Transverse colon (tissue), 4 donors: ENCODE measurements around the gene OCA2. TPM values are rescaled to one million over a fixed set of nuclear protein-coding genes. Genes with fewer than 3 reads are reported as not detected.

Experiments used
- DNase-seq: peaks from one replicate; pipeline ENCODE4 v3.0.0-alpha.2; 2019
- H3K27ac ChIP-seq, 4 donors: fragments of 200-600 bp; sonication (generic); 2 replicates each; pipeline ENCODE4 v1.5.1; 2016 to 2018; ENCODE audit warnings: inconsistent platforms in 4 of 4
- H3K27me3 ChIP-seq: fragments of 200-600 bp; sonication (generic); 2 replicates; pipeline ENCODE4 v1.5.1; 2017; ENCODE audit warnings: inconsistent platforms
- H3K36me3 ChIP-seq, 4 donors: fragments of 200-600 bp; sonication (generic); 2 replicates each; pipeline ENCODE4 v1.5.1; 2017 to 2019; ENCODE audit warnings: inconsistent platforms in 4 of 4
- H3K4me1 ChIP-seq, 4 donors: fragments of 200-600 bp; sonication (generic); 2 replicates each; pipeline ENCODE4 v1.5.1; 2017 to 2020; ENCODE audit warnings: inconsistent platforms in 4 of 4
- H3K4me3 ChIP-seq, 4 donors: fragments of 200-600 bp; sonication (generic); 1 replicate in 1 of 4; 2 replicates in 3 of 4; pipeline versions ENCODE4 v1.5.1 to v1.6.1; 2017 to 2019; ENCODE audit warnings: inconsistent platforms in 4 of 4
- H3K9me3 ChIP-seq, 2 donors: fragments of 200-600 bp; sonication (generic); 2 replicates each; pipeline ENCODE4 v1.5.1; 2017 to 2019; ENCODE audit warnings: inconsistent platforms in 2 of 2
- EP300 ChIP-seq: sonication (generic); formaldehyde crosslinking; IDR thresholded peaks from one replicate; pipeline ENCODE4 v1.6.1; 2017; ENCODE audit warnings: antibody characterized with exemption, low read depth
- POLR2A ChIP-seq: fragments of 450-650 bp; IDR thresholded peaks from one replicate; pipeline ENCODE4 v1.6.1; 2016; ENCODE audit warnings: antibody characterized with exemption, mild to moderate bottlenecking, moderate library complexity
- POLR2AphosphoS5 ChIP-seq, 3 donors: sonication (generic); formaldehyde crosslinking; IDR thresholded peaks; one replicate each; pipeline ENCODE4 v1.6.1; 2016; ENCODE audit warnings: antibody characterized with exemption in 3 of 3
- WGBS, 2 donors: methylation state at CpG; one replicate each; pipeline ENCODE4 v1.1.5; 2018; ENCODE audit warnings: low coverage in 1 of 2; 5-methylcytosine and 5-hydroxymethylcytosine counted together
- in situ Hi-C, 4 donors: fragments of 200-750 bp; cut with MboI; loops; one replicate each; pipeline versions ENCODE4 v1.15.0 to v1.15.1; 2017; ENCODE audit warnings: low sequenced_read_pairs in 3 of 4, low pct_ligation_motif_present in 1 of 4, low pct_unique_long_range_greater_than_20kb in 1 of 4
- intact Hi-C: fragments of 100-400 bp; cut with DNase I; formaldehyde crosslinking; loops from one replicate; pipeline ENCODE4 v1.15.1; 2023; ENCODE audit warnings: low total_unique reads
- total RNA-seq, 4 donors: library from RNA; depleted of rRNA; stranded (reverse); fragments of >200 nt; gene quantifications; one replicate each; pipeline ENCODE4 v1.1.0, GENCODE V29; 2016
- TF ChIP-seq, protein P1 (sequence below), 5 experiments: fragments of 200-600 bp in 3 of 5; fragments of 450-650 bp in 2 of 5; sonication (generic) in 3 of 5; IDR thresholded peaks; 1 replicate in 2 of 5; 2 replicates in 3 of 5; pipeline ENCODE4 v1.5.1; 2016 to 2017; ENCODE audit warnings: antibody characterized with exemption in 5 of 5, inconsistent platforms in 3 of 5, mild to moderate bottlenecking in 2 of 5, moderate library complexity in 1 of 5

The OCA2 gene
- total RNA-seq, 4 donors from 2014 or later = 1.4 to 1.9 TPM; not detected in 2

GRCh38 chr15:28022961-28023360 lies 76.2 kb downstream of the OCA2 start:
- H3K9me3 ChIP-seq = no peaks in the 10 kb centered on the region
- H3K36me3 ChIP-seq = no peaks in the 10 kb centered on the region
- TF ChIP-seq POLR2A = no peak
- TF ChIP-seq POLR2AphosphoS5 (IDR thresholded peaks at IDR 0.05) = no peak
- TF ChIP-seq EP300 = no peak
- TF ChIP-seq, protein P1, sequence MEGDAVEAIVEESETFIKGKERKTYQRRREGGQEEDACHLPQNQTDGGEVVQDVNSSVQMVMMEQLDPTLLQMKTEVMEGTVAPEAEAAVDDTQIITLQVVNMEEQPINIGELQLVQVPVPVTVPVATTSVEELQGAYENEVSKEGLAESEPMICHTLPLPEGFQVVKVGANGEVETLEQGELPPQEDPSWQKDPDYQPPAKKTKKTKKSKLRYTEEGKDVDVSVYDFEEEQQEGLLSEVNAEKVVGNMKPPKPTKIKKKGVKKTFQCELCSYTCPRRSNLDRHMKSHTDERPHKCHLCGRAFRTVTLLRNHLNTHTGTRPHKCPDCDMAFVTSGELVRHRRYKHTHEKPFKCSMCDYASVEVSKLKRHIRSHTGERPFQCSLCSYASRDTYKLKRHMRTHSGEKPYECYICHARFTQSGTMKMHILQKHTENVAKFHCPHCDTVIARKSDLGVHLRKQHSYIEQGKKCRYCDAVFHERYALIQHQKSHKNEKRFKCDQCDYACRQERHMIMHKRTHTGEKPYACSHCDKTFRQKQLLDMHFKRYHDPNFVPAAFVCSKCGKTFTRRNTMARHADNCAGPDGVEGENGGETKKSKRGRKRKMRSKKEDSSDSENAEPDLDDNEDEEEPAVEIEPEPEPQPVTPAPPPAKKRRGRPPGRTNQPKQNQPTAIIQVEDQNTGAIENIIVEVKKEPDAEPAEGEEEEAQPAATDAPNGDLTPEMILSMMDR (IDR thresholded peaks at IDR 0.05) = no peak
- DNase-seq = no peak
- no peak overlapping the region for H3K27ac ChIP-seq
- WGBS, 2 donors = 60 to 66% methylated on average over 1 to 2 of the region's 2 CpGs
- intact Hi-C loops = no loop called here
- H3K27me3 ChIP-seq = no peaks in the 10 kb centered on the region
- no peaks in the 10 kb centered on the region for H3K4me1 ChIP-seq
- no peak overlapping the region for H3K4me3 ChIP-seq
- in situ Hi-C loops = loop anchor here in 1 of 4 donors (10.0 kb wide), 1 partner anchor 102 kb away; no protein-coding TSS in a partner anchor

DNA sequence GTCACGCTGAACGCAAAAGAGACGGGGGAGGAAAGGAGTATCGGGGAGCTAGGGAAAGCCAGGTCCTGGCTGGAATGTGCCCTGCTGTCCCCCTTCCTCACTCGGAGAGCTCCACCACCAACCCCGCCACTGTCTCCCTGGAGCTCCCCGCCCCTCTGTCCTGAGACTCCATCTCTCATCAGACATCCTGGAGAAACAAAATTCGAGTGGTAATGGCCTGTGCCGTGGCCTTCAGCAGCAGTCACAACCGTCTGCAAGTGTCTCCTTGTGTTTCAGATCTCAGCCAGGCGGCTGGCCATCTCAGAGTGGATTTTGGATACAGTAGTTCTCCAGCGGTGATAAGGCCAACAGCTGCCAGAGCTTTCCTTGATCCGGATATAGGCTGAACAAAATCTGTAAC lies 76.9 kb downstream of the OCA2 start:
- H3K4me1 ChIP-seq = no peaks in the 10 kb centered on the region
- intact Hi-C loops (no loop called here), in situ Hi-C loops (loop anchor here in 1 of 4 donors (10.0 kb wide), 1 partner anchor 103 kb away; no protein-coding TSS in a partner anchor)
- no peak for DNase-seq
- H3K4me3 ChIP-seq = no peak overlapping the region
- H3K36me3 ChIP-seq = no peaks in the 10 kb centered on the region
- H3K27me3 ChIP-seq = no peaks in the 10 kb centered on the region
- no peaks in the 10 kb centered on the region for H3K9me3 ChIP-seq
- no peak overlapping the region for H3K27ac ChIP-seq
- TF ChIP-seq, protein P1 (IDR thresholded peaks at IDR 0.05) = no peak
- TF ChIP-seq POLR2AphosphoS5 (IDR thresholded peaks at IDR 0.05) (no peak), EP300 (no peak), POLR2A (no peak)
- WGBS, 2 donors = 45 to 77% methylated on average over 2 to 13 of the region's 13 CpGs

GRCh38 chr15:28021281-28022039 lies 77.7 kb downstream of the OCA2 start:
- Histone ChIP-seq H3K9me3 (no peaks in the 10 kb centered on the region), H3K27me3 (no peaks in the 10 kb centered on the region), H3K4me1 (no peaks in the 10 kb centered on the region), H3K36me3 (no peaks in the 10 kb centered on the region), H3K4me3 (no peak overlapping the region), H3K27ac (no peak overlapping the region)
- intact Hi-C loops = no loop called here
- DNase-seq = peak; percentile 30
- in situ Hi-C loops = loop anchor here in 1 of 4 donors (10.0 kb wide), 1 partner anchor 103 kb away; no protein-coding TSS in a partner anchor
- TF ChIP-seq POLR2A (no peak), POLR2AphosphoS5 (IDR thresholded peaks at IDR 0.05) (no peak), EP300 (no peak)
- TF ChIP-seq, protein P1 (IDR thresholded peaks at IDR 0.05) = peak; percentile 22 to 45 (median 41)
- 48% methylated on average over 17 of the region's 17 CpGs; no CpG with 5 or more reads in 1 of the 2 donors for WGBS, 2 donors

GRCh38 chr15:28020644-28021043 lies 78.5 kb downstream of the OCA2 start:
- Histone ChIP-seq H3K4me1 (no peaks in the 10 kb centered on the region), H3K27me3 (no peaks in the 10 kb centered on the region), H3K4me3 (no peak overlapping the region), H3K9me3 (no peaks in the 10 kb centered on the region), H3K27ac (no peak overlapping the region), H3K36me3 (no peaks in the 10 kb centered on the region)
- in situ Hi-C loops = loop anchor here in 1 of 4 donors (10.0 kb wide), 1 partner anchor 104 kb away; no protein-coding TSS in a partner anchor
- intact Hi-C loops = no loop called here
- DNase-seq = no peak
- 80% methylated on average over 6 of the region's 6 CpGs; no CpG with 5 or more reads in 1 of the 2 donors for WGBS, 2 donors
- TF ChIP-seq EP300 (no peak), POLR2AphosphoS5 (IDR thresholded peaks at IDR 0.05) (no peak), POLR2A (no peak)
- TF ChIP-seq, protein P1 (IDR thresholded peaks at IDR 0.05) = no peak
